Astrocyte of the hippocampus (primary cell): ENCODE measurements around the gene UBAP2.

Experiments
- DNase-seq: peaks from one replicate; pipeline ENCODE4 v3.0.0; 2011; ENCODE audit warnings: low read depth, low spot score

Gene UBAP2

GRCh38 chr9:33878691-33879366 lies 169.9 kb downstream of the UBAP2 start:
- no peak for DNase-seq

- no peak for DNase-seq
Observed at GRCh38 chr9:33877727-33878489, 170.8 kb downstream of the UBAP2 start.
